ENCODE data around the gene FMN2.

FMN2 gene

DNA sequence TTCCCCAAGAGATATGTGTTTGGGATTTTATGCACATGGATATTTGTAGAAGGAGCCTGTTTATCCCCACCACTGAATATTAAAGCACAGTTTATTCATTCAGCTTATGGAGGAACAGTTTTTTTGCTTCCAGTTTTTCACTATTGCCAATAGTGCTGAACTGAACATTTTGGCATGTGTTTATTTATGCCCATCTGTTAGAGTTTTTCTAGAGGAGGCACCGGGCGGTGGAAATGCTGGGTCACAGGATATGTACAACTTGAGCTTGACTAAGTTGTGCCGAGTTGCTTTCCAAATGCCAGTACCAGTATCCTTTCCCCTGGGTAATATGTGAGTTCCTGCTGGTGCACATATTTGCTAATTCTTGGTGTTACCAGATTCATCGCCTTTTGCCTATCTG lies 409.0 kb downstream of the FMN2 start:
- no peak for DNase-seq

DNA sequence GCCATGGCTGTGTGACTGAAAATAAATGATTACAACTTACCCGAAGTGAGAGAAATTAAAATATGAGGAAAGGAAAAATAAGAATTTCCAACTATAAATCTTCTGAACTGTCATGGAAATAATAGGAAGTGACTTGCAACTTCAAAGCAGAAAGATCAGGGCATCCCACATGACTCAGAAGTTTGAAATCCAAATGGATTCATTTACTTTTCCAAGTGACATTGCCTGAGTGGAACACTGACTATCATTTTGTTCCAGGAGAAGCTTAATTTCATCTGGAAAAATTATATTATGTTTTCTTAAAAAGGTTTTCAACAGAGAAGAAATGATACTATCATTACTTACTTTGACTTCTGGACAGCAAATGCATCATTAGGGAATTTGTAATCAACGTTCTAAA lies 409.4 kb downstream of the FMN2 start:
- DNase-seq = no peak

DNA sequence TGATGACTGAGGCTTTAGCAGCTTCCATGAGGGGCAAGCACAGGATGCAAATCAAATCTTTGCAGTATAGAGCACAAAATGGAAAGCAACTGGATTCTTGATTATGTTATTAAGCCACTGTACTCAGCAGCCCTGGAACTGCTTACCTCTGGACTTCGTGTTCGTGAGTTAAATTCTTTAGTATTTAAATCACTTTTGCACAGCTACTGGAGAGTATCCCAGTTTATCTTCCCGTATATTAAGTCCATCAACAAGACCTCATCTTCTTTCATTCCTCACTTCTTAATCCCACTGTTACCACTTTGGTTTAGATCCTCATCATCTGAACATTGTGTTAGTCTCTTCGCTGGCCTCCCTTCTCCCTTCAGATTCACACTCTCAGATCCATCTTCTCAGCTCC lies 411.4 kb downstream of the FMN2 start:
- no peak for DNase-seq

GRCh38 chr1:240503558-240503957 lies 411.9 kb downstream of the FMN2 start:
- no peak for DNase-seq

DNA sequence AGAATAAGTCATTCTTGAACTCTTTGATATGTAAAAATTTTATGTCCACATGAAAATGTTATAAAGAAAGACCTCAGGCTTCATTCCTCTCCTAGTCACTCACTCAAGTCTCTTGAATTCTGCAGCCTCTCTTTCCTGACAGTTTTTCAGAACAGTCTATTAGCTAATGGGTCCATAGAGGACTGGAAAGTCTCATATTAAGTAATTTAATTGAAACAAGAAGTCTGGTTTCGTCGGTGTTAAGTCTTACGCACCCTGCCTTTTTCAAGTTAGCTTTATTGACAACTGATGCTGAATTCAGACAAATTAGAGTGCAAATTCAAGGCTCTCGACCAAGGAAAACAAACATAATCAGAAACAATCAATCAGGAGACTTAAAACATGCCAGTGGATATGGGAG lies 414.5 kb downstream of the FMN2 start:
- no peak for DNase-seq

- no peak for DNase-seq
These were observed 416.5 kb downstream of the FMN2 start for GRCh38 chr1:240508201-240508600.

DNA sequence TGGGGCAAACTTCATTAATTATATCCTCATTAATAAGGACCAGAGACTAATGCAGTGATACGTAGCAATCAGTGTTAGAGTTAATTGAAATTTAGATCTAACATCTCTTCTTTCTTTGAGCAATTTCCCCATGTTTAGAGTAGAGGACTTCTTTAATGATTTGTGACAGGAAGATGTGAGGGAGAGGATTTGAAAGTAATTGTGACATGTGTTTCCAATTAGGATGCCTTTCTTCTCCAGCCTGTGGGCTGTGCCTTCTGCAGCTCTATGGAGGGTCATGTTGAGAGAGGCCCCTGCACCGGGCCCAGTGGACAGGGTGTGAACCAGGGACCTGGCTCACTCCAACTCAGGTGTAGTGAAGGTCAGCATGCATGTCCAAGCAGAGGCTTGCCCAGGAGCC lies 417.3 kb downstream of the FMN2 start:
- no peak for DNase-seq

DNA sequence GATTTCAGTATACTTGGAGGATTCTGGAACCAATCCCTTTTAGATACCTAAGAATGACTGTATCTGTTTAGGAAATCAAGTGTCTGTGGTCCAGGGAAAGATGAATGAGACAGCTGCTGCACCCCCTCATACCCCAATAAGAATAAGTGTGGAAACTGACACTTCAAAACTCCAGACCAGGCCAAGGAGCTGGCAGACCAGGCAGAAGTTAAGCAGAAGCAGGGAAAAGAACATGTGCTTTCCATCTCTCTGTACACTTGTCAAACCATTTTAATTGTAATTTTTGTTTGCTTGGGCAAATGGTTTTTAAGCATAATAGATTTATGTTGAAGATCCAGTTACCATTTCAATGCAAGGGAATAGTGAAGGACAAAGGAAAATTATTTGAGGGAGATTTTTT lies 420.1 kb downstream of the FMN2 start:
- no peak for DNase-seq

- DNase-seq = no peak
These were observed 423.8 kb downstream of the FMN2 start for GRCh38 chr1:240515505-240515904.

- DNase-seq = no peak
These were observed 424.4 kb downstream of the FMN2 start for GRCh38 chr1:240516069-240516468.

DNA sequence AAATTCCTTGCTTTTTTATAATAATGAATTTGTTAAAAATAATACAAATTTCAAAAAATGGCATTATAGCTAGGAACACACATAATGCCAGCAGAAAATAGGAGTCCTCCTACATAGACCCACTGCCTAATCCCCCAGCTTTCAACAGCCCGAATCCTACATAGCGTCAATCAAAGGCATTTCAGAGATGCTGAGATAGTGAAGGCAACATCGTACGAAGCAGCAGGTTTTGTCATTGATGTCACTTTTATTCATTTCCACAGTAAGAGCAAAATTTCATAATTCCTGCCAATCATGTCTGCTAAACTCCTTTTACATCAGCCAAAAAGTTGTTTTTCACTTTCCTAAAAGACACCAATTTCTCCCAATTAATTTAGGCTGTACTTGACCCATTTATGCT lies 426.2 kb downstream of the FMN2 start:
- DNase-seq = no peak

- no peak for DNase-seq
These were observed 430.6 kb downstream of the FMN2 start for GRCh38 chr1:240522122-240522822.

- no peak for DNase-seq
These were observed 432.8 kb downstream of the FMN2 start for GRCh38 chr1:240524356-240525069.

Data from activated CD4-positive, alpha-beta T cell treated with anti-CD3 and anti-CD28 coated beads, Interleukin-2, amount 50 U/mL, for 16 hours (primary cell).